GM21367 (cell line): ENCODE measurements around the gene AK2.
"Not testable (repeated sequence)": the region's sequence is repeated elsewhere in the genome, so short reads cannot be mapped to it uniquely, and the experiment has no call there.

Experiments
- ATAC-seq: cut with Tn5 transposase; IDR thresholded peaks from one replicate; pipeline ENCODE4 v1.9.1; 2021; ENCODE audit not compliant: unreplicated experiment

AK2 gene

GRCh38 chr1:33036526-33037503 is at the start of gene AK2:
Gene AK2 (minus strand): TSS chr1:33036883. CDS start chr1:33036828, 55 bp downstream.
- ATAC-seq: peak; percentile 95

- ATAC-seq: no peak
Measured at GRCh38 chr1:33086384-33086850, 49.7 kb upstream of the AK2 start.

GRCh38 chr1:33085332-33085731 is 48.6 kb upstream of the AK2 start:
- ATAC-seq: no peak

GRCh38 chr1:33082575-33083108 is 46.0 kb upstream of the AK2 start:
- ATAC-seq: no peak

GRCh38 chr1:33081554-33082305 is 45.0 kb upstream of the AK2 start:
- no peak for ATAC-seq

- ATAC-seq: peak; percentile 87
Measured at GRCh38 chr1:33080885-33081553, 44.3 kb upstream of the AK2 start, which contains the start of gene AZIN2. Gene AZIN2 (plus strand): TSS chr1:33081153. CDS start chr1:33082250, 1,097 bp downstream.

- ATAC-seq: no peak
Measured at GRCh38 chr1:33080373-33080772, 43.7 kb upstream of the AK2 start.

GRCh38 chr1:33078030-33078591 is 41.4 kb upstream of the AK2 start:
- no peak for ATAC-seq

- ATAC-seq: no peak
Measured at GRCh38 chr1:33074193-33074945, 37.7 kb upstream of the AK2 start.

- ATAC-seq: no peak
Measured at GRCh38 chr1:33072707-33073106, 36.0 kb upstream of the AK2 start.

GRCh38 chr1:33070628-33071027 is 33.9 kb upstream of the AK2 start:
- ATAC-seq: no peak

GRCh38 chr1:33068108-33068507 is 31.4 kb upstream of the AK2 start:
- not testable (repeated sequence) for ATAC-seq

- ATAC-seq: not testable (repeated sequence)
Measured at GRCh38 chr1:33066477-33066876, 29.8 kb upstream of the AK2 start.

- ATAC-seq: no peak
Measured at GRCh38 chr1:33065301-33065700, 28.6 kb upstream of the AK2 start.

GRCh38 chr1:33064284-33064683 is 27.6 kb upstream of the AK2 start:
- not testable (repeated sequence) for ATAC-seq

- no peak for ATAC-seq
Measured at GRCh38 chr1:33061834-33062233, 25.2 kb upstream of the AK2 start.

- ATAC-seq: no peak
Measured at GRCh38 chr1:33060579-33061083, 23.9 kb upstream of the AK2 start.

- ATAC-seq: no peak
Measured at GRCh38 chr1:33057095-33057494, 20.4 kb upstream of the AK2 start.

GRCh38 chr1:33056426-33056825 is 19.7 kb upstream of the AK2 start:
- no peak for ATAC-seq
